HG03280 (cell line): ENCODE data around the gene CD52.

Experiments used
- ATAC-seq: cut with Tn5 transposase; IDR thresholded peaks from one replicate; pipeline ENCODE4 v1.9.1; 2021; ENCODE audit warnings: mild to moderate bottlenecking, moderate library complexity; ENCODE audit not compliant: unreplicated experiment

CD52 gene

DNA sequence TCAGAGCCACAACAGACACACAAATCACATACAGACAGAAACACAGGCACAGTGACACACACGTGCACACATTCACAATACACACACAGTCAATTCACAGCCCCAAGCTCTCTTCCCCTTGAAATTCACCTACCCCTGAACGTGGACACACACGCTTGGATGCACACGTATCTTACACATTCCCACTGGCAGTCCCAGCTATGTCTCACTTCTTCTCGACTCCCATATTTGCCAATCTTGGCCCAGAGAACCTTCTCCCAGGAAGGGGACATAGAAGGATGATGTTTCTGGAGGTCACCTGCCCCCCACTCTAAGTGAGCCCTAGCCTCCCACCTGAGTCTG is 34.6 kb downstream of the CD52 start:
- ATAC-seq, result no peak

- ATAC-seq, result no peak
Observed at GRCh38 chr1:26353210-26353859, 35.6 kb downstream of the CD52 start.

GRCh38 chr1:26353976-26354820 is 36.4 kb downstream of the CD52 start, which contains the start of gene CRYBG2:
TSS of gene CRYBG2 (minus strand) at chr1:26354130. CDS start at chr1:26346657, 7,473 bp downstream.
- ATAC-seq, result no peak

DNA sequence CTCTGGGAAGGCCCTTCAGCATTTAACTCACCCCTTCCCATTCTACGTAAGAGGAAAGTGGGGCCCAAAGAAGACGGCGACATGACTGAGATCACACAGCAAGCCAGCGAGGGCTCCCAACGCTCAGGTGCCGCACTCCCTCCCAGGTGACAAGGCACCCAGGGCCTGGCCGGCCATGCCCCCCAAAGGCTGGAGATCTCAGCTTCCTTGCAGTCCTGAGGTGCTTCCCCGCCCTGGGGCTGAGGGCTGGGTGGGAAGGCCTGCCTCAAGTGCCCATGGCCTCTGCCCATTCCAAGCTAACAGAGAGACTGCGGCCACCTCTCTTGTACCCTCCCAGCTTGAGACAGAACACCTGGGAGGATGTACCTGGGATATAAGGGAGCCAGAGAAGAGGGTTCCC is 37.2 kb downstream of the CD52 start:
- ATAC-seq, result no peak

DNA sequence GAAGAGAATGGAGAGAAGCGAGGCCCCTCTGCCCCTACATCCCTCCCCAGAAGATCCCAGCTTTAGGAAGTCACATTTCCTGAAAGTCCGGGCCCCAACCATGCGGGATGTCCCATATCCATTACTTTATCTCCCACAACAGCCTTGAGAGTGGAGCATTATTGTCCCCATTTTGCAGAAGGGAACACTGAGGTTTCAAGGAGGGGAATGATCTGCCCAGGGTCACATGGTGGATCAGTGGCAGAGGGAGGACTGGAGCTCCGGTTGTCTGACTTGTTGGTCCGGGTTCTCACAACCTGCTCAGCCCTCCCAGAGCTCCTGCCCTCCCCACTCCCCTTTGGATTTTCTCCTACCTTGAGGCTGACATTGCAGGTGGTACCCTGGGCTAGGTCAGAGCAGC is 38.3 kb downstream of the CD52 start:
- ATAC-seq, result no peak

- no peak for ATAC-seq
Observed at GRCh38 chr1:26357121-26357602, 39.4 kb downstream of the CD52 start.

- no peak for ATAC-seq
Observed at GRCh38 chr1:26358411-26359384, 40.9 kb downstream of the CD52 start.

GRCh38 chr1:26359981-26360806 is 42.4 kb downstream of the CD52 start:
- ATAC-seq, result no peak

DNA sequence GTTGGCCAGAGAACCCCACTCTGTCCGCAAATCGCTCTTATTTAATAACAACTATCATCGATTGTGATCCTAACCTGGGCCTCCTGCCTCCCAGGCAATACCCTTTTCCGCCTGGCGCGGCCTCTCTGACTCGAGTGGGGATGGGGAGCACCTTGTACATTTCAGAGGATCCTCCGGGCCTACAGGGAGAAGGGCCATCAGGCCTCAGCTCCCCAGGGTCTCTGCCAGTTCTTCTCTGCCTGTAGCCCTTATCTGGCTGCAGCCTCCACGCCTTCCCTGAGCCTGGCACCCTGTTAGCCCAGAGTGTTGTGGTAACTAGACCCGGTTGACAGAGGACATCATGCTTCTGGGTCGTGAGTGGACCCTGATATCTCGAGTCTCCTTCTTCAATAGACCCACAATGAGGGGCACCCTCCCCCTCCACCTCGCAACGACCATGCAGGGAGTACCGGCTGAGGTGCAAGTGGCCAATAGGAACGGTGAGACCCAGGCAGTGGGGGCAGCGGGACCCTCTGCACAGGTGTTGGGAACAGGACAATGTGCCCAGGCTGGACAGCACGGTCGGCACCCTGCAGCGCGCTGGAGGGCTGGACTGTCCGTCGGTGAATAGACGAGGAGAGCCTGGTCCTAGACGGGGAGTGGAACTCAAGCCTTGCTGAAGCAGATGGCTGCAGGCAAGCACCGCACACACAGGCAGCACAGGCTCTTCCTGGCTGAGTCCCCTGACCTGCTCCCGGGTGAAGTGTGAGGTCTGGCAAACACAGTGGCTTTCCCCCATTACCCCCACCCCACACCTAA is 43.2 kb downstream of the CD52 start:
- no peak for ATAC-seq

DNA sequence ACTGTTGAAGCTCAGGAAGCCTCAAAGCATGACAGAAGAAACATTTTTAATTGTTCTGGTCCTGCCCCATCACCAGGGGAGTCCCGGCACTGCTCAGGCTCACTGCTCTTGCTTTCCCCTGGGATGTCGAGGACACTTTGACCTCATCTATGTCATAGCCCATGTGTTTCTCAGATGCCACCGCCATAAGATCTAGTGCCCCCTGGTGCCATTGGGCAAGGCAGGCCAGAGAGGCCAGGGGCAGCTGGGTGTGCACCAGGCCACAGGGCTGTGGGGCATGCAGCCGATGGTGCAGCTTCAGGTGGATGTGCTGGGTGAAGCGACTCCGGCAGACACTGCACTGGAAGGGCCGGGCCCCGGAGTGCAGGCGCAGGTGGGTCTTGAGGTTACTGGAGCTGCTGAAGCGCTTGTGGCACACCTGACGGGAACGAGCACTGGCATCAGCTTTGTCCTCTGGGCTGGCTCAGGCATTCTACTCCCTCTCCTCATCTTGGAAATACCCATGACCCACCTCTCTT is 43.9 kb downstream of the CD52 start:
- ATAC-seq, result no peak

DNA sequence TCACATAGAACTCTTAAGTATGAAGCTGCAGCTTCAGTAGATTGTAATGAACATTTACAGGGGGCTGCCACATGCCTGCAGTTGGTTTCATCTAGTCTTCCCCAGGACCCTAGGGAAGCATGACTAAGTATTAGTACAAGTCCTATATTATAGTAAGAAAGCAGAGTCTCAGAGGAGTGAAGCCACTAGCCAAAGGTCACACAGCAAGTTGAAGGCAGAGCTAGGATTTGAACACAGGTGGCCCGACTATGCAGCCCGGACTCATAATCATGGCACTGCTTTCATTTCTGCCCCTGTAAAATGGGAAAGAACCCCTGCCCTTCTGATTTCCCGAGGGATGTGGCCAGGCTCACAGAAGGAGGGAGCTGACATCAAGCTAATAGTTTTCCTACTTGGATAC is 44.6 kb downstream of the CD52 start:
- no peak for ATAC-seq

DNA sequence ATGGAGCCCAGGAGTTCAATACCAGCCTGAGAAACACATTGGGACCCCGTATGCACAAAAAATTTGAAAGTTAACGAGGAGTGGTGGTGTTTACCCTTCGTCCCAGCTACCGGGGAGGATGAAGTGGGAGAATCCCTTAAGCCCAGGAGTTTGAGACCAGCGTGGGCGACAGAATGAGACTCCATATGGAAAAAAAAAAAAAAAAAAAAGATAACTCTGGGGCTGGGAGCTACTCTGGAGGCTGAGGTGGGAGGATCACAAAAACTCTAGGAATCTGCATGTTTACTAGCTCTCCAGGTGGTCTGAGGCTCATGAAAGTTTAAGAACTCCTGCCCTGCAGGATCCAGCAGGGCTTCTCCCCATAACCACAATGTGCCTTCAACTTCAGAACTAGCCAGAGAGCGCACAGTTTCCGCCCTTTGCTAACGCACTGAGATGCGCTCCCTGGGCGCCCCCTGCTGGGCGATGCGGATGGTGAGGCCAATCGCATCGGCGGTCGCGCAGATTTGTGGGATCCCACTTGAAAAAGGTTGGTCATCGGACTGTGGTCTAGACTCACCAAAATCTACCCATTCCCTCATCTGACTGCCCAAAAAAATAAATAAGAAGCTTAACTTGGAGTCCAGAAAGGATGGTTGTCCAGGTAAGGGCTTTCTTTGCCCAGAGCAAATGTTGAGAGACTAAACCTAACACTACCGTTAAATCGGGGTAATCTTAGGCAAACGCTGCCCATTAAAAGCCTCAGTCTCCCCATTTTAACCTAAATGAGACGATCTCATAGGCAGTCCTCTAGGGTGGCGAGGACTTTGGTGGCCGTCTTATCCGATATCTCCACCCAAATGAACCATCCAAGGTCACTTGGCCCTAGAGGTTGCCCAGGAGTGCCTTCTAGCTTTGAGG is 46.0 kb downstream of the CD52 start:
- ATAC-seq, result peak; percentile 66

GRCh38 chr1:26364956-26365355 is 47.2 kb downstream of the CD52 start:
- no peak for ATAC-seq

- no peak for ATAC-seq
Observed at GRCh38 chr1:26367441-26367840, 49.7 kb downstream of the CD52 start.

DNA sequence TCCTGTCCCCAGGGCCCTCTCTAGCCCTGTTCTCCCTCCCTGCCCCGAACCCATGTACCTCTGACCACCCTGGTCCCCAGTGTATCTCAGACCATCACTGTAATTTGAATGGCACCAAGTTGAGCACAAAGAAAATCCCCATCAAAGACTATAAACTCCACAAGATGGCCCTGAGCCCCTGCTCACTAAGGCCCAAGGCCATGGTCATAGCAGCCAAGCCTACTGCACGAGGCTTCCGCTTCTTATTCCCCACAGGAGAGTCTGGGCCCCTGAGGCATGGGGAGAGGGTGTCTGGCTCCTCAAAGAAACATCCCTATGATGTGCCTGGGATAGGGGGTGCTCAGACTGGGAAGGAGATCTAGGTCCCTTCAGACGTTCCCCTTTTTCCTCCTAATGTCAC is 50.2 kb downstream of the CD52 start:
- no peak for ATAC-seq

- ATAC-seq, result no peak
Observed at GRCh38 chr1:26368486-26368885, 50.7 kb downstream of the CD52 start.
